ENCODE results near the gene CSTPP1.
"Not testable (repeated sequence)": the region's sequence is repeated elsewhere in the genome, so short reads cannot be mapped to it uniquely, and the experiment has no call there.

Gene CSTPP1

DNA sequence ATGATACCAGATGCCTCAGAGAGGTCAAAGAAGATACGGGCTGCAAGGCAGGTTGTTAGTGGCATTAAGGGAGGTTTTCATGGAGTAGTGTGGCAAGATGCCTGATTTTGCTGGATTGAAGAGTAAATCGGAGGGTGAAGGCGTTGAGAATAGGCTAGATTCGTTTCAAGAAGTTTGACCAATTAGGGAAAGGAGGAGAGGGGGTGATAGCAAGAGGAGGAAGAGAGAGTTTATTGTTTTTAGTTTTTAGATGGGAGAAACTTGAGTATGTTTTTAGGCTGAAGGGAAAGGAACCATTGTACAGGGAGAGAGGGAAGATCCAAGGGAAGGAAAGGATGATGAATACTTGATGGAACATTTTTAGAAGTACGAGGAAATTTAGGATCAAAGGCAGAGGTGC lies 16.5 kb downstream of the CSTPP1 start:
- no peak for DNase-seq (ENCODE audit: low spot score)

DNA sequence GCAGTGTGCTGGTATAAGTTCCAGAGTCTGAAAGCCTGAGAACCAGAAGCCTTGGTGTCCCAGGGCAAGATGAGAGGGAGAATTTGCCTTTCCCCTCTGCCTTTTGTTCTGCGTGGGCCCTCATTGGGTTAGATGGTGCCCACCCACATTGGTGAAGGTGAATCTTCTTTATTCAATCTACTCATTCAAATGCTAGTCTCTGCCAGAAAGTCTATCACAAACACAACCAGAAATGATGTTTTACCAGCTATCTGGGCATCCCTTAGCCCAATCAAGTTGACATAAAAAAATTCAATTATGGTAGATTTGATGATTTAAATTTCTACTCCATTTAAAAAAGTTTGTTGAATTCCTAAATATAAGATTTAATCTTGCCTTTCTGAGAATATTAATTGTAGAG lies 22.2 kb downstream of the CSTPP1 start:
- DNase-seq (ENCODE audit: low spot score) = no peak

DNA sequence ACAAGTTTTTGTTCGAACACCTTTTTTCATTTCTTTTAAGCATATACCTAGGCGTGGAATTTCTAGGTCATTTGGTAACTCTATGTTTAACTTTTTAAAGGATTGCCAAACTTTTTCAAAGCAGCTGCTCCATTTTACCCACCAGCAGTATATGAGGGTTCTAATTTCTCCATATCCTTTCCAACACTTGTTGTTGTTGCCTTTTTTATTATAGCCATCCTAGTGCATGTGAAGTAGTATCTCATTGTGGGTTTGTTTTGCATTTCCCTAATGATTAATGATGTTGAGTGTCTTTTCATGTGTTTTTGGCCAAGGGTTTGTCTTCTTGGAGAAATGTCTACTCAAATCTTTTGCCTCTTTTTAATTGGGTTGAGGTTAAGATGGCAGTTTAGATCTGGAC lies 24.5 kb downstream of the CSTPP1 start:
- DNase-seq (ENCODE audit: low spot score) = no peak

DNA sequence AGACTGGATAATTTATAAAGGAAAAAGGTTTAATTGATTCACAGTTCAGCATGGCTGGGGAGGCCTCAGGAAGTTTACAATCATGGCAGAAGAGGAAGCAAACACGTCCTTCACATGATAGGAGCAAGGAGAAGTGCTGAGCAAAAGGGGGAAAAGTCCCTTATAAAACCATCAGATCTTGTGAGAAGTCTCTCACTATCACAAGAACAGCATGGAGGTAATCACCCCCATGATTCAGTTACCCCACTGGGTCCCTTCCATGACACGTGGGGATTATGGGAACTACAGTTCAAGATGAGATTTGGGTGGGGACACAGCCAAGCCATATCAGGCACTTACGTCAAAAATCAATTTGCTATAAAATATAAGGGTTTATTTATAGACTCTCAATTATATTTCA lies 25.3 kb downstream of the CSTPP1 start:
- DNase-seq (ENCODE audit: low spot score) = not testable (repeated sequence)

DNA sequence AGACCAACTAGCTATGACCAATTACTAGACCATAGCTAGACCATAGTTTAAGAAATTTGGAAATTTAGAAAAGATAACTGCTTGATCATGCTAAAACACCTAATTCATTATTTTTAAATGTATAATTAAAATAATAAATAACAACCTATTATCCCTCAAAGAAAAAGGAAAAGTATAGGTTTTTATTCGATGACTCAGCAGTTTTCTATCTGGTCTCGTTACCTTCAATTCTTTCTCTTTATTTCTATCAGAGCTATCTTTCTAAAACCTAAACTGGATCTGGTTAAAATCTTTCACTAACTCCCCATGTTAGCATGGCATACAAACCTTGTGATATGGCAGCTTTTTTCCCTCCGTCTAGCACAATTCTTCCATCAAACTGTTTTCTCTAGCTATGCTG lies 27.3 kb downstream of the CSTPP1 start:
- no peak for DNase-seq (ENCODE audit: low spot score)

DNA sequence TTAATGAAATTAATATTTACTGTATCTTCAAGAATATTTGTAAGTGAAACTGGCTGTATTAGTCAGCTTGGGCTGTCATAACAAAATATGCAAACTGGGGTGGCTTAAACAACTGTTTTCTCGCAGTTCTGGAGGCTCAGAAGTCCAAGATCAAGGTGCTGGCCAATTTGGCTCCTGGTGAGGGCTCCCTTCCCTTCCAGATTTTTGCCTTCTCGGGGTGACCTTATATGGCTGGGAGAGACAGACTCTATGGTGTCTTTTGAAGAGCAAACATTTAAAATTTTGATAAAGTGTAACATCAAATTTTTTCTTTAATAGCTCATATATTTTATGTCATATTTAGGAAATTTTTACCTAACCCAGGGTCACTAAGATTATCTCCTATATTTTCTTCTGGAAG lies 30.2 kb downstream of the CSTPP1 start:
- no peak for DNase-seq (ENCODE audit: low spot score)

DNA sequence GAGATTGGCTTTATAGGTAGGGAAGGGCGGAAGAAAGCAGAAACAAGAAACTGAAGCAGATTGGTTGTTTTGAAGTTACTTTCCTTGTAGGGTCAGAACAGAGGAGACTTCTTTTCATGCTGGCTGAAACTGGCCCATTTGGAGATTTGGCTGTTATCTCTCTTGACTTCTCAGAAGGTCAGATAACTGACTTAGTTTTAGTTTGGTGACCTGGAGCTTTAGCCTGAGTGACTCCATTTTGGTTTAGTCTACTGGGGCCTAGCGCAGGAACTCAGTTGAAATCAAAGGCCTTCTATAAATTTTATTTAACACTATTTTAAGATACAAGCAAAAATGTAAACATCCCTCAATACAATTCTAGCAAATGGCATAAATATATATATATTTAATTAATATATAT lies 31.4 kb downstream of the CSTPP1 start:
- DNase-seq (ENCODE audit: low spot score) = no peak

DNA sequence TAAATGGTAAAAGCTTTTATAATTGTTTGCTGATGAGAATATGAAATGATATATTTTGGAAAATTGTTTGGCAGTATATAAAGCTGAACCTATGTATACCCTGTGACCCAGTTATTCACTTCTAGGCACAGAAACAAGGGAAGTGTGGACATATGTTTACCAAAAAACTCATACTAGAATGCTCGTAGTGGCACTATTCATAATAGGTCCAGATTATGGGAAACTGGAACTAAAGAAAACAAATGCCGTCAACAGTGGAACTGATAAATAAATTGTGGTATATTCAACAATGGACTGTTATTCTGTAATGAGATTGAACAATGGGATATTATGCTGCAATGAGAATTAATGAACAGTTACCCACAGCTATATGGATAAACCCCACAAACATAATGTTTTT lies 32.8 kb downstream of the CSTPP1 start:
- DNase-seq (ENCODE audit: low spot score) = no peak

DNA sequence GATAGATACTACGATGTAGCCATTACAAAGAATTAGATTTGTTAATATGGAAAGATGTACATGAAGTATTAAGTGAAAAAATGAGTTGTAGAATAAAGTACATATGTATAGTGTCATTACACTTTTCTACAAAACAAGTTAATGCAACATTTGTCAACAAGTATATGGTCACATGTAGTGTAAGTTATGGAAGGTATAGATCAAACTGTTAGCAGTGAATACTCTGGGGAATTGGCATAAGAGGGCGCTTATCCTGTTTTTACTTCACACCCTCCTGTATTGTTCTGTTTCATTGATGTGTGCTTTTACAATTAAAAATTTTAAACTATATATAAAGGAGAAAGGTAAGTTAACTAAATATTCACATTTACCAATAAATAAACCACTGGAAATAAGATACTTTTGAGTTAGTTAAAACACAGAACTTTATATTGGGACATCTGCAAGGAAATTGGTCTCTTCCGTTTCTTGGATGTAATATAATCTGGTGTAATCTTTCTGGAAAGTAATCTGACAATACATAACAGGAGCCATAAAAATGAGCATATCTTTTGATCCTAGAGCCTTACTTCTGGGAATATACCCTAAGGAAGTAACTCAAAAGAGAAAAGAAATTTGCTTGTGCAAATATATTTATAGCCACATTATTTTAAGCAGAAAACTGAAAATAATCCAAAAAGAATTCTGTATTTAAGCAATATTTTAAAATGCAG lies 34.5 kb downstream of the CSTPP1 start:
- no peak for DNase-seq (ENCODE audit: low spot score)

DNA sequence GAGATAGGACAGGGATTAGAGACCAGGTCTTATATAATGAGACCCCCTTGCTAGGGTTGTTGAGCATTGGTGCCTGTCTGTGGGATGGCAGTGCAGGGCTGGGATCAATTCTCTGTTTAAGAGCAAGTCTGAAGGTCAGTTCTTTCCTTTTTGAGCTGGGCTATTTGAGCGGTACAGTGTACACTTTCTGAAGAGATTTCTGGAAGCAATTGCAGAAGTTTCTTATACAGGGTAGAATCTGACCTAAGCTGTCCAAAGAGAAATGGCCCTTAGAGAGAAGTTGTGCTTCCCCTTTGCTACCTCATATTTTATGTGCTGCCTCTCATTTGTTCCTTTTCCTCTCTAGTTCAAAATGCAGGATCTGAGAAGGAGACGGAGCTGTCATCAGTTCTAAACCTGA lies 35.8 kb downstream of the CSTPP1 start:
- no peak for DNase-seq (ENCODE audit: low spot score)

DNA sequence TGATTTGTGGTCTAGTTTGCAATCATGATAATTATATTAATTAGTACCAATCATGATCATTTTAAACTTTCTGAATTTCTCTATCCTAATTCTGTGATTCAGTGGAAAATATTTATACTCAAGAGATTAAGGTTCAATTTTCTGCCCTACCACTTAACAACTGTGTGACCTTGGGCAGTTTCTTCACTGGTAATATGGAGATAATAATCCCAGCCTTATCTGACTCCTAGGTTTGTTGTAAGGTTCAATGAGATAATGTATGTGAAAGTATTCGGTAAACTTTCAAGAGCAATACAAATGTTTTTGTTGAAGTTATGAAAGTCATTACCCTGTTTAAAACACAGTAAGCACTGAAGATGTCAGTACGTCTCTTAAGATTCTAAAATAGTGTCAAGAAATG lies 36.3 kb downstream of the CSTPP1 start:
- DNase-seq (ENCODE audit: low spot score) = no peak

DNA sequence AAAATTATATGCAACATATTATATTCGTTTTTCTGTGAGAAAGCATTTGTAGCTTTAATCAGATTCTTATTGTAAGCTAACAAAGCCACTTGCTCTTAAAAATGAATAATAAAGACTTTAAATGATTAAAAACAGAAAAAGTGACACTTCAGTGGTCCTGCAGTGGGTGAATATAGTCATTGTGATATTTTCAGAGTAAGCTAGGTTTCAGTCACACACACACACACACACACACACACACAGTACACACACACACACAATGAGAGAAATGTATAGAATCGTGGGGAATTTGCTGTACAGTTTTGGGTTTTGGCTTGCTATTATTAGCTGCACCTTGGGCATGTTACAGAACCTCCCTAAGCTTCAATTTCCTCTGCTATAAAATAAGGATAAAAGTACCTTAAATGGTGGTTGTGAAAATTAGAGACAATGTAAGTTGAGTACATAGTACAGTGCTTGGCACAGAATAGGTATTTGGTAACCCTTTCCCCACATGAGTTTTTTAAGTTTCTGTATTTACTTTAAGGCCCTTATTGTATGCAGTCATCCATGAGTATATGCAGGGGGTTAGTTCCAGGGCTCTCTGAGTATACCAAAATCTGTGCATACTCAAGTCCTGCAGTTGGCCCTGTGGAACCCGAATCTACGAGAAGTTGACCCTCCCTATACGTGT lies 39.8 kb downstream of the CSTPP1 start:
- no peak for DNase-seq (ENCODE audit: low spot score)

DNA sequence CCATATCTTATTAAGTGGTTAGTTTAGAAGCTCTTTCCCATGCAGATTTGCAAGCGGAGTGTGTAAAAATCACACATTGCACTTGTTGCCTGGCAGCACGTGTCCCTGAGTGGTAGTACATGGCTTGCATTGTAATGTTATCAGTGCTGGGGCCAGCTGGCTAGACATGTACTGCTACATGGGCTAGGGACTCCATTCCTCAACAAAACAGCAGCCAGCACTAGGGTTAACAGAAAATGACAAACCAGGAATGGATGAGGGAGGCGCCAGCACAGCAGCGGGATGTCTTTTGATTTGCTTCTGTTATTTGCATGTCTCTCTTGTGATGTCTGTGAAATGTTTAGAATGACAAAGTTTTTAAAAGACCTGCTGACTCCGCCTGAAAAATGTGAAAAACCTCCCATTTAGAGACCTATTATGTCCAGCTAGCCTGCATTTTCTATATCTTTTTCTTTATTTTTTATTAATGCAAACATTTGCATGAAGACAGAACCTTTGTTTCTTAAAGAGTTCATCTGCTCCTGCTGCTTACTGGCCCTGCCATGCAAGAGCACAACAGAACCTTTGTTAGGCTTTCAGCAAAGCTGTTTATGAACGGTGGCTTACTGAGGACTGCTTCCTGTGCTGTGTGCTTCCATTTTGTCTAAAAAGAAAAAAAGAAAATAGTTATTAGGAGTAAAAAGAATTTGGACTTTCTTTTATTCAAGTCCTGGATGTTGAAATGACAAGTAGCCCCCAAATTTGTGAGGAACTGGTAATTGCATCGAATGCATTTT lies 40.7 kb downstream of the CSTPP1 start:
- DNase-seq (ENCODE audit: low spot score) = no peak

DNA sequence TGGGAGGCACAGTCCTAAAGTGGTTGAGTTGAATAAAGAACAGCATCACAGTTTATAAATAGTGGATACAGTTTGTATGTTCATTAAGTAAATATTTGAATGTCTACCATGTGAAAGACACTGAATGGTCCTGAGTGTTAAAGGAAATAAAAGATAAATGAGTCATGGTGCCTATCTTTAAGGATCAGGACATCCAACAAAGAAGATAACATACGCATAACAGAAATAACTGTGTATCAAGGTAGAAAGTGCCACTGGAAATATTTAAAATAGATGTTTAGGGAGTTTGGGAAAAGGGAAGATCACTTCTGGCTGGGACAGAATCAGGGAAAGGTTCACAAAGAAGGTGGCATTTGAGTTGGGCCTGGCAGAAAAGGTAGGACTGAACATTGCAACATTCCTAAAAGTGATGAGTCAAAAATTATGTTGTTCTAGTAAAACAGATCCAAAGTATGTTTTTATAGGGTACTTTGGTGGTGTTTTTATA lies 41.5 kb downstream of the CSTPP1 start:
- DNase-seq (ENCODE audit: low spot score) = no peak

DNA sequence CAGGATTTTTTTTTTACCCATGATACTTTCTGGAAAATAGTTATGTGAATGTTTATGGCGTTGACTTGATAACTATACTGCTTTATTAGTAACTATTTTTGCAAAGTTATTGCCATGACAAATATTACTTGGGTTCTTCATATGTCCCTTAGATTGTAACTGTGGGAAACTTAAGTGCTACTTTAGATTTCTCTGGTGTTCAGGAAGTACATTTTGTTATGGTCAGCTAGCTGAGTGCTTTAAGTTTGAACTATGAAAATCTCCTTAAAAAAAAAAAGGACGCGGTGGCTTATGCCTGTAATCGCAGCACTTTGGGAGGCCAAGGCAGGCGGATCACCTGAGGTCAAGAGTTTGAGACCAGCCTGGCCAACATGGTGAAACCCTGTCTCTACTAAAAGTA lies 42.8 kb downstream of the CSTPP1 start:
- DNase-seq (ENCODE audit: low spot score) = no peak

DNA sequence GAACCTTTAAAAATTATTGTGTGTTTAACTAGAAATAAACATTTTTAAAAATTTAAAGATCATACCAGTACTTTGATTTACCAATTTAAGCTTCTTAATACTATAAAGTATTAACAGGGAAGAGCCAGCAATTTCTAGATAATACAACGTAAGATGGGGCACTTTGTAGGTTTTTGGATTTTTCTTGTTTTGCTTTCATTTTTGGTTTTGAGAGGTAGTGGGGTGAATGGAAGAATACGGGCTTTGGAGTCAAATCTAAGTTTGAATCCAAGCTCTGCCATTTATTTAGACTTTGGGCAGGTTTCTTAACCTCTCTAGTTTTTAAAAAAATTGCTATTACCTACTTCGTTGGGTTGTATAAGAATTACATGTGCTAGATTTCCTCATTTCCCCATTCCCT lies 44.9 kb downstream of the CSTPP1 start:
- DNase-seq (ENCODE audit: low spot score) = no peak

DNA sequence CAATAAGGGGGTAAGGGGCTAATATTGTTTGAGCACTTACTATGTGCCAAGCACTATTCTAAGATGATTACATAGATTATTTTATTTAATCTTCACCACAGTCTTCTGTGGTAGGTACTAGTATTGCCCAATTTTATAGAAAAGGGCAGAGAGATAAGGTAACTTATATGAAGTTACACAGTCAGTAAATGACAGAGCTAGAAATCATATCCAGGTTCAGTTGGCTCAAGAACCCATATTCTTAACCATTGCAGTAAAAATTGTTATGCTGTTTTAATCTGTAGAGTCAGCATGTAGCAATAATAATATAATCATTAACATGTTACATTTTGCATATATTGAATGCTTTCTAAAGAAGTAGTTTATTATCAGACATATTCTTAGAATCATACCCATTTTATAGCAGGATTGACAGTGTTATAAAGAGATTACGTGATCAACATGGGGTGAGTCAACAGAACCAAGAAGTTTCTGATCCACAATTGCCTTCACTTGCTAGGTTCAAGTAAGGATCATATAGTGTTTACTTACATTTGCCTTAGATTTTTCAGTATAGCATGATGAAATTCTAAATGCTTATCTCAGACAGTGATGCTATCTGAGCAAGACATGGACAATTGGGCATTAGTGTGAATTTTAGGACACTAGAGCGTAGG lies 46.4 kb downstream of the CSTPP1 start:
- DNase-seq (ENCODE audit: low spot score) = no peak

DNA sequence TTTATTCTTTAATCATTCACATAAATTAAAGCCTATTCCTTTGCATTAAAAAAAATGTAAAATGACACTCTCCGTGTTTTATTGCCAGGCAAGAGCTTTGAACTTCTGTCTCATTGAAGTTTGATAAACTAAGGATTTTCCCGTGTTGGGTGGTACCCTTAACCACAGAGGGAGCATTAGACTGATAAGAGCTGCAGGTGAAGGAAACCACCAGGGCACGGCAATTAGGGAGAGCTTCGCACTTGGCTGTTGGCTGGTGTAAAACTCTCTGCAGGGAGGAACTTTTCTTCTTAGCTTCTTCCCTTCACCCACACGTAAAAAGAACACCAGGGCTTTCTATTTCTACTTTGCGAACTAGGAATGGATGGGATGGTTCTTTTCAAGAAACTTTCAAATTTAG lies 47.0 kb downstream of the CSTPP1 start:
- no peak for DNase-seq (ENCODE audit: low spot score)

DNA sequence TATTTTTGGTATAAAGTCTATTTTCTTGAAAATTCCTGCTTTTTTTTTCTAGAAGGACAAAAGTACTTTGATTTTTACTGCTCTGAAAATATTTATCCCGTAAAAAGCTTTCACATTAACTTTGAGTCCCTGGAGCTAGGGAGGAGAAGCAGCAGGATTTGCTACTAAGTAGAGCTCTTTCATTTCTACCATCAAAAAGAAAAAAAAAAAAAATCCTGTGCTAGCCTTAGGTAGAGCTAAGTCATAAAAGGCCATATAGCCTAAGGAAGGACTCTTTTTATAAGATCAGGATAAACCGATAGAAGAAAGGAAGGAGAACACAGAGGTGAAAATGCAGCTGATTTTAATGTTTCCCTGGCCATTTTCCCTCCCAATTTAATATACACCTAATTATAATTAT lies 48.0 kb downstream of the CSTPP1 start:
- no peak for DNase-seq (ENCODE audit: low spot score)

DNA sequence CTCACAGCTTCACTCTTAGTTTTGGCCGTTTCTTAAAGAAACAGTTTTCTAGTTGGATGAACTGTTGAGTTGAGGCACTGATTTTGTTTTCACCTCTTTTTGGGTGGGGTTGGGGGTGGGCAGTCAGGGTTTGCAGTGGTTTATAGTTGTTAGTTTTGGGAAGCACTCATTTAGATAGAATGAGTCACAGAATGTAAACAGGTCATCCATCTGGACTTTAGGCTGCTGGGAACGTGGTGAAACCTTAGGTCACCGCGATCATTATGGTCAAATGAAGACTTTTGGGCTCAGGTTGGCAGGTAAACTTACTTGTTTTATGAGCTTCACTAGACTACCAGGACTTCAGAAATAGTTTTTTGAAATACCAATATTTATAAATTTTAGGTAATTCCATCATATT lies 48.4 kb downstream of the CSTPP1 start:
- DNase-seq (ENCODE audit: low spot score) = no peak

DNA sequence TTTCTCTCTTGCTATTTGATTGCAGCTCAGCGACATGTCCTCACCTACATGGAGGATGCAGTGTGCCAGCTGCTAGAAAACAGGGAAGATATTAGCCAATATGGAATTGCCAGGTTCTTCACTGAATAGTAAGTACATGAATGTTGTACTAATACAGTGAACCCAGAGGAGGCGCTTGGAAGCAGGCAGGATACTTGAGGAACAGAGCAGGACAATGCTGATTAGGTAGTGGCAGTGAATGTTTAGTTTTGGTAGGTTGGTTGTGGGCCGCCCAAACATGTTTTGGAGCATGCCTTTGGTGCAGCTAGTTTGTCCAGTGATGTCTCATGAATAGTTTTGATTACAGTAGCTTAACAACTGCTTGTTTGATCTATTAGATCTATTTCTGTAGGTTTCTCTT lies 50.6 kb downstream of the CSTPP1 start:
- no peak for DNase-seq (ENCODE audit: low spot score)

DNA sequence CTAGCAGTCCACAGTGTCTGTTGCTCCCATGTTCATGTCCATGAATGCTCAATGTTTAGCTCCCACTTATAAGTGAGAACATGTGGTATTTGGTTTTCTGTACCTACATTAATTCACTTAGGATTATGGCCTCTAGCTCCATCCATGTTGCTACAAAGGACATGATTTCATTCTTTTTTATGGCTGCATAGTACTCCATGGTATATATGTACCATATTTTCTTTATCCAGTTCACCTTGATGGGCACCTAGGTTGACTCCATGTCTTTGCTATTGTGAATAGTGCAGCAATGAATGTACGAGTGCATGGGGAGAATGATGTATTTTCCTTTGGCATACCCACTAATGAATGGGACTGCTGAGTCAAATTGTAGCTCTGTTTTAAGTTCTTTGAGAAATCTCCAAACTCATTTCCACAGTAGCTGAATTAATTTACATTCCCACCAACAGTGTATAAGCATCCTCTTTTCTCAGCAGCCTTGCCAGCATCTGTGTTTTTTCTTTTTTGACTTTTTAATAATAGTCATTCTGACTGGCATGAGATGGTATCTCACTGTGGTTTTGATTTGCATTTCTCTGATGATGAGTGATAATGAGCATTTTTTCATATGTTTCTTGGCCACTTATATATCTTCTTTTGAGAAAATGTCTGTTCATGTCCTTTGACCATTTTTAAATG lies 53.4 kb downstream of the CSTPP1 start:
- DNase-seq (ENCODE audit: low spot score) = not testable (repeated sequence)
